Neutrophil (primary cell): ENCODE data around the gene TNNI3.

Experiments
- H3K27ac ChIP-seq: fragments of 200-600 bp; sonication (generic); 2 replicates; pipeline ENCODE4 v1.5.1; 2016; ENCODE audit warnings: mild to moderate bottlenecking, moderate library complexity
- H3K27me3 ChIP-seq: fragments of 200-600 bp; sonication (generic); 2 replicates; pipeline ENCODE4 v1.6.0; 2016; ENCODE audit warnings: mild to moderate bottlenecking
- H3K36me3 ChIP-seq: fragments of 200-600 bp; sonication (generic); 2 replicates; pipeline ENCODE4 v1.5.1; 2017
- H3K4me1 ChIP-seq, 2 experiments: fragments of 200-600 bp in 1 of 2; sonication (generic) in 1 of 2; 1 replicate in 1 of 2; 2 replicates in 1 of 2; pipeline versions ENCODE4 v1.5.1 to v1.6.1; 2013 to 2016; ENCODE audit warnings: low read depth in 1 of 2, low read length in 1 of 2, mild to moderate bottlenecking in 1 of 2, moderate library complexity in 1 of 2; ENCODE audit not compliant: control insufficient read depth in 1 of 2, insufficient read depth in 1 of 2
- H3K4me3 ChIP-seq, 2 experiments: fragments of 200-600 bp in 1 of 2; sonication (generic) in 1 of 2; 1 replicate in 1 of 2; 2 replicates in 1 of 2; pipeline ENCODE4 v1.5.1; 2013 to 2016; ENCODE audit warnings: low read depth in 1 of 2, low read length in 1 of 2, mild to moderate bottlenecking in 1 of 2, moderate library complexity in 1 of 2
- H3K9me3 ChIP-seq: fragments of 200-600 bp; sonication (generic); 2 replicates; pipeline ENCODE4 v1.5.1; 2016
- CTCF ChIP-seq: fragments of 200-600 bp; sonication (generic); IDR thresholded peaks from 2 replicates; pipeline ENCODE4 v1.5.1; 2016; ENCODE audit warnings: antibody characterized with exemption

TNNI3 gene

GRCh38 chr19:55181740-55182139 lies 24.2 kb upstream of the TNNI3 start:
- Histone ChIP-seq H3K9me3 (no peaks in the 10 kb centered on the region), H3K27ac (no peak overlapping the region), H3K27me3 (peaks cover 69% of the 10 kb centered on the region), H3K36me3 (no peaks in the 10 kb centered on the region), H3K4me1 (no peaks in the 10 kb centered on the region), H3K4me3 (no peak overlapping the region)
- TF ChIP-seq CTCF, result no peak

GRCh38 chr19:55179606-55180484 lies 22.3 kb upstream of the TNNI3 start, which contains the start of gene SYT5:
Gene SYT5 (minus strand): TSS chr19:55180289. CDS start chr19:55179041, 1,248 bp downstream.
- Histone ChIP-seq H3K4me1 (no peaks in the 10 kb centered on the region), H3K27me3 (peaks cover 88% of the 10 kb centered on the region), H3K4me3 (no peak within 1 kb of the TSS), H3K36me3 (no peaks in the 10 kb centered on the region), H3K27ac (no peak within 1 kb of the TSS), H3K9me3 (no peaks in the 10 kb centered on the region)
- no peak for TF ChIP-seq CTCF

GRCh38 chr19:55178781-55179599 lies 21.5 kb upstream of the TNNI3 start:
- Histone ChIP-seq H3K4me3 (no peak overlapping the region), H3K4me1 (no peaks in the 10 kb centered on the region), H3K9me3 (no peaks in the 10 kb centered on the region), H3K36me3 (no peaks in the 10 kb centered on the region), H3K27ac (no peak overlapping the region), H3K27me3 (peaks cover 97% of the 10 kb centered on the region)
- no peak for TF ChIP-seq CTCF

GRCh38 chr19:55176076-55176475 lies 18.5 kb upstream of the TNNI3 start:
- no peak for TF ChIP-seq CTCF
- no peaks in the 10 kb centered on the region for H3K9me3 ChIP-seq
- no peaks in the 10 kb centered on the region for H3K4me1 ChIP-seq
- H3K4me3 ChIP-seq, result no peak overlapping the region
- H3K27ac ChIP-seq, result no peak overlapping the region
- H3K36me3 ChIP-seq, result no peaks in the 10 kb centered on the region
- H3K27me3 ChIP-seq, result peaks cover 100% of the 10 kb centered on the region

GRCh38 chr19:55175117-55175867 lies 17.8 kb upstream of the TNNI3 start:
- H3K4me3 ChIP-seq, result no peak overlapping the region
- H3K9me3 ChIP-seq, result no peaks in the 10 kb centered on the region
- H3K27ac ChIP-seq, result no peak overlapping the region
- no peak for TF ChIP-seq CTCF
- no peaks in the 10 kb centered on the region for H3K4me1 ChIP-seq
- peaks cover 100% of the 10 kb centered on the region for H3K27me3 ChIP-seq
- no peaks in the 10 kb centered on the region for H3K36me3 ChIP-seq
